Uterus (tissue), 2 donors: ENCODE data around the gene PEX10.

Source experiments
- CTCF ChIP-seq, 4 experiments: fragments of 200-600 bp in 2 of 4; fragments of 450-650 bp in 2 of 4; sonication (generic) in 2 of 4; IDR thresholded peaks; one replicate each; pipeline ENCODE4 v1.5.1; 2016 to 2019; ENCODE audit warnings: antibody characterized with exemption in 4 of 4, mild to moderate bottlenecking in 2 of 4, moderate library complexity in 1 of 4
- POLR2A ChIP-seq, 2 donors: fragments of 450-650 bp; IDR thresholded peaks; one replicate each; pipeline ENCODE4 v1.6.1; 2016; ENCODE audit warnings: antibody characterized with exemption in 2 of 2, mild to moderate bottlenecking in 1 of 2, moderate library complexity in 1 of 2

GRCh38 chr1:2441746-2442145, 29.4 kb upstream of the PEX10 start:
- TF ChIP-seq CTCF (IDR thresholded peaks at IDR 0.05) (no peak), POLR2A (IDR thresholded peaks at IDR 0.05) (no peak)
